Liver (tissue), 3 donors: ENCODE measurements around the gene AMOTL1.

Source experiments
- FOXA2 ChIP-seq: IDR thresholded peaks from 2 replicates; pipeline ENCODE4 v1.6.1; 2016; ENCODE audit warnings: antibody characterized with exemption
- HNF4A ChIP-seq, 2 donors: conservative IDR thresholded peaks; 2 replicates each; pipeline ENCODE4 v1.6.1; 2016; ENCODE audit warnings: antibody characterized with exemption in 2 of 2, mild to moderate bottlenecking in 2 of 2
- TAF1 ChIP-seq: conservative IDR thresholded peaks from 2 replicates; pipeline ENCODE4 v1.6.1; 2016; ENCODE audit warnings: antibody characterized with exemption, mild to moderate bottlenecking
- TF ChIP-seq, protein P1 (sequence below): IDR thresholded peaks from 2 replicates; pipeline ENCODE4 v1.6.1; 2016; ENCODE audit warnings: antibody characterized with exemption
- TF ChIP-seq, protein P2 (sequence below): IDR thresholded peaks from 2 replicates; pipeline ENCODE4 v1.6.1; 2016; ENCODE audit warnings: antibody characterized with exemption, mild to moderate bottlenecking
- TF ChIP-seq, protein P3 (sequence below): fragments of 150-350 bp; IDR thresholded peaks from 2 replicates; pipeline ENCODE4 v1.5.1; 2017; ENCODE audit warnings: improper control_type of control experiment, low read depth, low read length; ENCODE audit not compliant: missing input control
- donor health status: healthy.
- donor health status: healthy.

DNA sequence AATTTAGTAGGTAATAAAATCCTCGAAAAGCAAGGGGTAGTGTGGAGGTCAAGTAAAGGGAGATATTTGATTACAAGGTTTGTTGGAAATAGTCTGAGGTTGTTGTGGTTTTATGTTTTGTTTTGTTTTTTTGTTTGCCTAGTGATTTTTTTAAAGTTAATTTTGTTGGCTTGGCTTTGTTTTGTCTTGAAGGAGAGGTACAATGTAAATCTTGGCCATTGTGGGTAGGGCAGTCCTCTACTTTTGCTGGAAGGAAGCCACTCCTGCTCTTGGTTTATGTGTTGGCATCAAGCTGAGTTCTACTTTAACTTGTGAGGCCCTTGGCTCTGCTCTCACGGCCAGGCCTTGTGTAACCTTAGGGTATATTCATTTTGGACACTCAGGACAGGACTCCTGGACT lies 3.2 kb downstream of the AMOTL1 start:
- no peak for TF ChIP-seq TAF1
- TF ChIP-seq HNF4A (conservative IDR thresholded peaks at IDR 0.05), result no peak
- TF ChIP-seq, protein P1, sequence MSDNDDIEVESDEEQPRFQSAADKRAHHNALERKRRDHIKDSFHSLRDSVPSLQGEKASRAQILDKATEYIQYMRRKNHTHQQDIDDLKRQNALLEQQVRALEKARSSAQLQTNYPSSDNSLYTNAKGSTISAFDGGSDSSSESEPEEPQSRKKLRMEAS, result no peak
- TF ChIP-seq, protein P2, sequence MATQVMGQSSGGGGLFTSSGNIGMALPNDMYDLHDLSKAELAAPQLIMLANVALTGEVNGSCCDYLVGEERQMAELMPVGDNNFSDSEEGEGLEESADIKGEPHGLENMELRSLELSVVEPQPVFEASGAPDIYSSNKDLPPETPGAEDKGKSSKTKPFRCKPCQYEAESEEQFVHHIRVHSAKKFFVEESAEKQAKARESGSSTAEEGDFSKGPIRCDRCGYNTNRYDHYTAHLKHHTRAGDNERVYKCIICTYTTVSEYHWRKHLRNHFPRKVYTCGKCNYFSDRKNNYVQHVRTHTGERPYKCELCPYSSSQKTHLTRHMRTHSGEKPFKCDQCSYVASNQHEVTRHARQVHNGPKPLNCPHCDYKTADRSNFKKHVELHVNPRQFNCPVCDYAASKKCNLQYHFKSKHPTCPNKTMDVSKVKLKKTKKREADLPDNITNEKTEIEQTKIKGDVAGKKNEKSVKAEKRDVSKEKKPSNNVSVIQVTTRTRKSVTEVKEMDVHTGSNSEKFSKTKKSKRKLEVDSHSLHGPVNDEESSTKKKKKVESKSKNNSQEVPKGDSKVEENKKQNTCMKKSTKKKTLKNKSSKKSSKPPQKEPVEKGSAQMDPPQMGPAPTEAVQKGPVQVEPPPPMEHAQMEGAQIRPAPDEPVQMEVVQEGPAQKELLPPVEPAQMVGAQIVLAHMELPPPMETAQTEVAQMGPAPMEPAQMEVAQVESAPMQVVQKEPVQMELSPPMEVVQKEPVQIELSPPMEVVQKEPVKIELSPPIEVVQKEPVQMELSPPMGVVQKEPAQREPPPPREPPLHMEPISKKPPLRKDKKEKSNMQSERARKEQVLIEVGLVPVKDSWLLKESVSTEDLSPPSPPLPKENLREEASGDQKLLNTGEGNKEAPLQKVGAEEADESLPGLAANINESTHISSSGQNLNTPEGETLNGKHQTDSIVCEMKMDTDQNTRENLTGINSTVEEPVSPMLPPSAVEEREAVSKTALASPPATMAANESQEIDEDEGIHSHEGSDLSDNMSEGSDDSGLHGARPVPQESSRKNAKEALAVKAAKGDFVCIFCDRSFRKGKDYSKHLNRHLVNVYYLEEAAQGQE, result no peak
- TF ChIP-seq, protein P3, sequence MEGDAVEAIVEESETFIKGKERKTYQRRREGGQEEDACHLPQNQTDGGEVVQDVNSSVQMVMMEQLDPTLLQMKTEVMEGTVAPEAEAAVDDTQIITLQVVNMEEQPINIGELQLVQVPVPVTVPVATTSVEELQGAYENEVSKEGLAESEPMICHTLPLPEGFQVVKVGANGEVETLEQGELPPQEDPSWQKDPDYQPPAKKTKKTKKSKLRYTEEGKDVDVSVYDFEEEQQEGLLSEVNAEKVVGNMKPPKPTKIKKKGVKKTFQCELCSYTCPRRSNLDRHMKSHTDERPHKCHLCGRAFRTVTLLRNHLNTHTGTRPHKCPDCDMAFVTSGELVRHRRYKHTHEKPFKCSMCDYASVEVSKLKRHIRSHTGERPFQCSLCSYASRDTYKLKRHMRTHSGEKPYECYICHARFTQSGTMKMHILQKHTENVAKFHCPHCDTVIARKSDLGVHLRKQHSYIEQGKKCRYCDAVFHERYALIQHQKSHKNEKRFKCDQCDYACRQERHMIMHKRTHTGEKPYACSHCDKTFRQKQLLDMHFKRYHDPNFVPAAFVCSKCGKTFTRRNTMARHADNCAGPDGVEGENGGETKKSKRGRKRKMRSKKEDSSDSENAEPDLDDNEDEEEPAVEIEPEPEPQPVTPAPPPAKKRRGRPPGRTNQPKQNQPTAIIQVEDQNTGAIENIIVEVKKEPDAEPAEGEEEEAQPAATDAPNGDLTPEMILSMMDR, result no peak
- no peak for TF ChIP-seq FOXA2
